ENCODE measurements around the gene GALNT10. TPM values are rescaled to one million over a fixed set of nuclear protein-coding genes. Genes with fewer than 3 reads are reported as not detected.

Gene GALNT10
- total RNA-seq, 2 donors from 2014 or later: 19.0 to 19.1 TPM

DNA sequence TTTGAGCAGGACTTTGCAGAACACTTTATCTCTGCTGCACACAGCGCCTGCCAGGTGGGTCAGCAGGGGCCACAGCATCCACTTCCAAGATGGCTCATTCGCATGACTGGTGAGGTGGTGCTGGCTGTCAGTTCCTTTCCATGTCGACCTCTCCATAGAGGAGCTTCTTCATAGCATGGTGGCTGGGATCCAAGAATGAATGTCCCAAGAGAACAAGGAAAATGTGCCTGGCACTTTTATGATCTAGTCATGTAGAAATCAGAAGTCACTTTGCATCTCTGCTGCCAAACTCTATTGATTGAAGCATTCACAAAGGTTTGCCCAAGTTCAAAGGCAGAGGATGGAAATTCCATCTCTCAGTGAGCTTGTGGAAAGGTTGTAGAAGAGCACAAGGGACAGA lies 85.0 kb downstream of the GALNT10 start:
- intact Hi-C loops (cut with DNase I): no loop called here
- ATAC-seq (no peak), DNase-seq (no peak)

DNA sequence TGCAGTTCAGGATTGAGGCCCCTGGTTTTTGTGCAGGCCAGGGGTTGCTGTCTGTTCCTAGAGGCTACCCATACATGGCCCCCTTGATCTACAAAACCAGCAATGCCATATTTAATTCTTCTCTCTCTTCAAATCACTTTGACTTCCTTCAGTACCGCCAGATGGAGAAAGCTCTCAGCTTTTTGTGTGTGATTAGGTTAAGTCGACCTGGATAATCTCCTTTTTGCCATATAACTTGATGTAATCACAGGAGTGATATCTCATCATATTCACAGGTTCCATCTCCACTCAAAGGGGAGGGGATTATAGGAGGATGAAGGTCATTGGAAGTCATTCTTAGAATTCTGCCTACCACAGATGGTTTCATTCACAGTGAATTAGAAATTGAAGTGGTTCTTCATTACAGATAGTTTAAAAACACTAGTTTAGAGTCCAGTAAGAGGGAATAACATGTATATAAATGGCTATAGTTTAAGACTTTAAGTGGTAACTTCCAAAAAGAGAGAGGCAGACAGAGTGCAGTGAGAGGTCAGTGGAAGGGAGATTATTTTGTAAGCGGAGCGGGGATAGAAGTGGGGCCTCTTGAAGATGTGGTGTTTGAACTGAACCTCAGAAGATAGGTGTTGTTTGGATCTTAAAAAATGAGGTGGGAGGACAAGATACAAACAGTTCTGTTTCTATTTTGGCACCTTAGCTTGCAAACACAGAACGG lies 85.9 kb downstream of the GALNT10 start:
- intact Hi-C loops (cut with DNase I): no loop called here
- DNase-seq: no peak
- no peak for ATAC-seq

DNA sequence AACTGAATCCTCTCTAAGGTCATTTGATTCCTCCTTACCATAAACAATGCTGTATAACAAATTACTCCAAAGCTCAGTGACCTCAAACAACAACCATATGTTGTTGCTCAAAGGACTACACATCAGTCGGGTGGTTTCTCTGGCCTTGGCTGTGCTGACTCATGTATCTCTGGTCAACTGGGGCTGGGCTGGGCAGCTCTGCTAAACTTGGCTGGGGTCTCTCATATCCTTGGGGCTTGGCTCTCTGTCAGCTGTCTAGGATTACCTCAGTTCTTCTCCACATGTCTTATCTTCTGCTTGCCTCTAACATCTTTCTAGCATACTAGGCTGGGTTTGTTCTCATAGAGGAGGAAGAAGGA lies 86.4 kb downstream of the GALNT10 start:
- ATAC-seq: peak; percentile 53 to 92
- peak; percentile 68 for DNase-seq
- intact Hi-C loops (cut with DNase I): no loop called here

DNA sequence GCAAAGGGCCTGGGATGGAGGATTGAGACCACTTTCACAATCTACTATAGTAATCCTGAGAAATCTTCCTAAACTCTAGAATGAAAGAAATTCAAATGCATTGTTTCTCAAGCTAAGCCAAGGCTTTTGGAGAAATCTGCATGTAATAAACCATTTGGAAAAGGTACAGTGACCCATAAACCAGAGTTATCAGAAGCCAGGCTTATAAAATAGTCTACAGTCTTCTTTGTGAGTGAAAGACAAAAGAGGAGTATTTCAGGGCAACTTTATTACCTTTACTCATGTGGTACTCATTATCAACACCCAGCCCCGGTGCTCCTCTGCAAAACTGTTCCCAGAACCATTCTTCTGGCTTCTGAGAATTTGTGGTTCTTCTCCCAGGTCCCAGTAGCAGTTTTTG lies 87.0 kb downstream of the GALNT10 start:
- no peak for DNase-seq
- ATAC-seq: no peak
- intact Hi-C loops (cut with DNase I): no loop called here

GRCh38 chr5:154278186-154278585 lies 87.7 kb downstream of the GALNT10 start:
- intact Hi-C loops (cut with DNase I): no loop called here
- no peak for ATAC-seq

DNA sequence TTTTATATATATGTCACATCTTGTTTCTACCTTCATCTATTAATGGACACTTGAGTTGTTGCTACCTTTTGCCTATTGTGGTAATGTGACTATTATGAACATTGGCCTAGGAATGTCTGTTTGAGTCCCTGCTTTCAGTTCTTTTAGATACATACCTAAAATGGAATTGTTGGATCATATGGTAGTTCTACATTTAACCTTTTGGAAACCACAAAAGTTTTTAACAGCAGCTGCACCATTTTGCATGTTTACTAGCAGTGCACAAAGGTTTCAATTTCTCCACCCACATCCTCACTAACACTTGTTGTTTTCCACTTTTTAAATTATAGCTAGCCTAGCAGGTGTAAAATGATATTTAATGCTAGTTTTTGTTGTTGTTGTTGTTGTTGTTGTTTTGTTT lies 88.4 kb downstream of the GALNT10 start:
- no peak for DNase-seq
- intact Hi-C loops (cut with DNase I): no loop called here

More at GRCh38 chr5:154278186-154278585, 87.7 kb downstream of the GALNT10 start:
- DNase-seq: no peak

DNA sequence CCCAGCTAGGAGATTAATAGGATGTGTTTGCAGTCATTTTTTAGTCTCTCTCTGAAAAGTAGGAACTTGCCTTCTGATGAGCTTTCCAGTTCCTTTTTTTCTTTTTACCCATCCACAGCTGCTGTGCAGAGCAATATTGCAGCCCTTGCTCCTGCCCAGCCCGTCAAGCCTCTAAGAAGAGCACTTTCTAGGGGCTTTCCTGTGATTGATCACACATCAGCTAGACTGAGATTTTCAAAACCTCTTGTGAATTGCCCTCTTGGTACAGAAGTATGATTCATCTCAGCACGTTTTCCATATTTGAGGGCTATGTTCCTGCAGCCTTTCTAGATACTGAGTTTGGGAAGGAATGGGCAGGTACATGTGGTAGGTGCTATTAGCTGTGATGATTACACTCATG lies 93.9 kb downstream of the GALNT10 start:
- intact Hi-C loops (cut with DNase I): no loop called here
- no peak for ATAC-seq
- DNase-seq: no peak

More for the DNA sequence above, 88.4 kb downstream of the GALNT10 start:
- no peak for ATAC-seq

DNA sequence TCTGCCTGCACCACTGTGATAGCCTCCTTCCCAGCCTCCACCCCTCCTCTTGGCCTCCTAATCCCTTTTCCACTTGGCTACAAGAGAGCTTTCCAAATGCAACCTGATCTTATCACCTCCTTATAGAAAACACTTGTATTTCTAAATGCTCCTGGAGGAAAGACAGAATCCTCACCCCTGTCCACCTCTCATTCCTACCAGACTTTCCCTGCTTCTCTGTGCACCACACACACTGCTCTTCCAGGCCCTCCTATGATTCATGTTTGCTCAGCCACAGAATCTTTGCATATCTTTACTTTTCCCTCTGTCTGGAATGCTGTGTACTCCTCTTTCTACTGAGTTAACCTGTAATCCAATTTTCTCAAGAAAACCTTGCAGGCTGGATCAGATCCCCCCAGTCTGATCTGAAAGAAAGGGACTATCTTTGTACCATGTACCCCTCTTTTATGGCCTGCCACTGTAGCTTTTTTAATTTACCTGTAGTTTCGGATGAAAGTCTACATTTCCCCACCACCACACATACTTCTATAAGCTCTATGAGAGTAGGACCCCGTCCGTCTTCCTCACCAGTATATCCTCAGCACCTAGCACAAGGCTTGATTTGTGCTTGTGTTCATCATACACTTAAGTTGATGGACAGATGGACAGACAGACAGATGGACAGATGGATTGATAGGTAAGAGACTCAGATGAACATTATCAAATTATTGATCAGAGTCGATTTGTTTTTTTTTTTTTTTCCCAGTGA lies 95.3 kb downstream of the GALNT10 start:
- no peak for DNase-seq
- peak in 1 of 2 donors; percentile 63 for ATAC-seq
- intact Hi-C loops (cut with DNase I): no loop called here

GRCh38 chr5:154286557-154286956 lies 96.0 kb downstream of the GALNT10 start:
- DNase-seq (peak; percentile 34), ATAC-seq (peak in 1 of 2 donors; percentile 63)
- intact Hi-C loops (cut with DNase I): no loop called here

DNA sequence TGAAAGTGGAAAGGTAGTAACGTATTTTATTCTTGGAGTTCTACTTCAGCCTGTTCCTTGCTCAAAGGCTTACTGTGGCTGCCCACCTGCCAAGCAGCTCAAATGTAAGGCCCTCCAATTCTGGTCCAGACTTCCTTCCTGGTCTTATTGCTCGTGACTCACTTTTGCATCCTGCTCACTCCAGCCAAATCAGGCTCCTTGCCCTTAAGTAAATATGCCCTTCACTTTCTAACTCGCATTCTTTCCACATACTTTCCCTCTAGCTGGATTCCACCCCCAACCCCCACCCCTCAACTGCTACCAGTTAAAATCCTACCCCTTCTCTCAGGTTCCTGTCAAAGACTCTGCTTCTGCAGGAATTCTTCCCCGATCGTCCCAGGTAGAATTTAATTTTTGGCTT lies 96.6 kb downstream of the GALNT10 start:
- intact Hi-C loops (cut with DNase I): no loop called here
- peak; percentile 33 for DNase-seq
- peak; percentile 59 to 85 for ATAC-seq

- DNase-seq (peak; percentile 32), ATAC-seq (peak; percentile 71 to 78)
- intact Hi-C loops (cut with DNase I): no loop called here
Observed at GRCh38 chr5:154288145-154288544, 97.6 kb downstream of the GALNT10 start.

DNA sequence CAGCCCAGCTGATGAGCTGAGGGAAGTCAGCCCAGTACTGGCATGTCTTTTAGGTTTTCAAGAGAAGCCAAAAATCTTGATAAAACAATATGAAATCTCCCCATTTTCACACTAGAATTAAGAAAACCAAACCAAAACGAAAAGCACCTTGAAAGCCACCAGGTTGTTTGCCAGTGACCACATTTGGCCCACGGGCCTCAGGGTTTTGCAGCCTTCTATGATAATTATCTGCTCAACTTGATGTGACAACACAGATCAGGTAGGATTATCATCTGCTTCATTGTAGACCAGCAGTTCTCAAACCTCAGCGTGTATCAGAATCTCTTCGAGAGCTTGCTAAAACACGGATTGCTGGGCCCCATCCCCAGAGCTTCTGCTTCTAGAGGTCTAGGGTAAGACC lies 101.4 kb downstream of the GALNT10 start:
- intact Hi-C loops (cut with DNase I): no loop called here
- no peak for ATAC-seq
- no peak for DNase-seq

DNA sequence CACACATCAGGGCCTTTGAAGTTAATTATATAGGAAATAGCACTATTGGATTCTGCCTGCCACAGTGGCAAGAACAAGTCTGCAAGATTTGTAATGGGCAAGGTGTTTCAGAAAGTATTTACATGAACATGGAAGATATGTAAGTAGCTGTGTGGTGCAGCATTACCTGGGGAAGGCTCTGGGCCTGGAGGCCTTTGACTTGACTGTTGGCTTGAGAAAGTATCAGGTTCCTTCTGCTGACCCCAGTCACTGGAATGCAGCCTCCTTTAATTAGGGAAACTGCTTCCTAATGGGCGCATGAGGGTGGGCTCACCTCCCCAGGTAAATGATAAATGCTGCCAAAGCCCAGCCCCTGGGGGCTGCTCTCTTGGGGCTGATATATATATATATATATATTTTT lies 102.7 kb downstream of the GALNT10 start:
- ATAC-seq: no peak
- DNase-seq: no peak
- intact Hi-C loops (cut with DNase I): no loop called here

- ATAC-seq (no peak), DNase-seq (no peak)
- intact Hi-C loops (cut with DNase I): no loop called here
Observed at GRCh38 chr5:154295551-154295950, 105.0 kb downstream of the GALNT10 start.

GRCh38 chr5:154296525-154297159 lies 106.1 kb downstream of the GALNT10 start:
- intact Hi-C loops (cut with DNase I): no loop called here
- DNase-seq (no peak), ATAC-seq (no peak)

DNA sequence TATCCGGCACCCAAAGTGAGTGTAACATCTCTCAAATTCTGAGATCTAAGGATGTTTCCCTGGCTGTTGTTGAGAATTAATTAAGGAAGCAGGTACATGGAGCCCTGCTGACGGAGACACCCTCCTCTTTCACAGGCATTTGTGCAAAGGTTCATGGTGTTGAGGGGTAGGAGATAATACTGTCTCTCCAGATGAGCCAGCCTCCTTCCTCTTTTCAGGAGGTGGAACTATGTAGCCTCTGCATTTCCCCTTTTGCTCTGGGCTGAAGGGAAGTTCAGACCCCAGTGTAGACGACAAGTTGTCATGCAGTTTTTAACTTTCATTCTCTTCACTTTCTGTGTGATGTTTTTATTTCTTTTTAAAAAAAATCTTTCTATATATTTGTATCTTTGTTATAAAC lies 107.5 kb downstream of the GALNT10 start:
- intact Hi-C loops (cut with DNase I): no loop called here
- DNase-seq: no peak

DNA sequence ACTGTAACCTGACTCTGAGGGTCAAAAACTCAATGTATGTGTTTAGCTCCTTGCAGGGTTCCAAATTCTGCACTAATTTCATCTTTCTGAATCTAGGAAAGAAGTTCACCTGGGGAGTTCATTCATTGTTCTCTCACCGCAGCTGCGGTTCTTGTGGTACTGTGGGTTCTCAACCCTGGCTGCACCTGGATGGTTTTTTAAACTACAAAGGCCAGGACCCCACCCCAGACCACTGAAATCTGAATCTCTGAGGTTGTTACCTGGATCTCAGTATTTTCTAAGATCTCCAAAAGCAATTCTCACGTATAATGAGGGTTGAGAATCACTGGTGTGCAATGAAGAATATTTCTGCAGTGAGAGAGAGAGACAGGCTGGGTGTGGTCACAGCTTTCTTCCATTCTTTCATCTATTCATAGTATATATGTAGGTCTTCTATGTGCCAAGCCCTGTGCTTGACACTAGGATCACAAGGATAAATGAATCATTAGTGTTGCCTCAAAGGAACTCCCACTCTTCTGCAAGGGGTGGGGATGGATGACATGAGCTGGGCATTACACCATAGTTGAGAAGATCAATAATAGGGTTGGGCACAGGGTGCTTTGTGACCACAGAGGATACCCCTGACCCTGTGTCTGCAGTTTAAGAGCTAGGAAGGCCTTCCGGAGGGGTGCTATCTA lies 109.8 kb downstream of the GALNT10 start:
- ATAC-seq (no peak), DNase-seq (no peak)
- intact Hi-C loops (cut with DNase I): no loop called here

More for the DNA sequence above, 107.5 kb downstream of the GALNT10 start:
- ATAC-seq: peak in 1 of 2 donors; percentile 40

- no peak for DNase-seq
- ATAC-seq: peak in 1 of 2 donors; percentile 11
- intact Hi-C loops (cut with DNase I): no loop called here
Observed at GRCh38 chr5:154301726-154302125, 111.2 kb downstream of the GALNT10 start.

DNA sequence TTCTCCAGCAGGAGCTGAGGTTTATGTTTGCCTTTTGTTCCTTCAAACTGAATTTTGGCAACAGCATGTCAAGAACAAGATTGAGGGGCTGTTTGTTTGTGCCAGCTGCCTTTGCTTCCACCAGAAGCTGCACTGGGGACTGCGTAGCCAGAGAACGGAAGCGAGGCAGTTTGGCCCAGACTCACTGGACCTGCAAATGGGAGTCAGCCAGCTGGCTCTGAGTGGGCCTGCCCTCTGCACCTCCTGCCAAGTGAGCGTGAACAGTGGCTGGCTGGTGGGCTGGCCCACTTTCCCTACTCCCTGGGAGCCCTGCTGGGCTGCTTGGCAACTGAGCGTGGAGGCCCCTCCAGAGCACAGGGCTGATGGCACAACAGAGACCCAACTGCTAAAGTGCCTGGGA lies 111.6 kb downstream of the GALNT10 start:
- DNase-seq: peak; percentile 76
- peak; percentile 96 to 98 for ATAC-seq
- intact Hi-C loops (cut with DNase I): no loop called here

GRCh38 chr5:154303133-154303532 lies 112.6 kb downstream of the GALNT10 start:
- no peak for ATAC-seq
- DNase-seq: no peak
- intact Hi-C loops (cut with DNase I): no loop called here

Data from left cardiac atrium (tissue), 4 donors.